Tibial nerve (tissue), 4 donors: Measurements from ENCODE around the gene LCE1F. TPM values are rescaled to one million over a fixed set of nuclear protein-coding genes. Genes with fewer than 3 reads are reported as not detected.

ENCODE experiments used
- DNase-seq, 2 donors: peaks; one replicate each; pipeline ENCODE4 v3.0.0-alpha.2; 2019; ENCODE audit warnings: low spot score in 2 of 2
- H3K27ac ChIP-seq, 4 donors: fragments of 200-600 bp; sonication (generic) in 3 of 4; one replicate each; pipeline ENCODE4 v1.5.1; 2017 to 2019; ENCODE audit warnings: mild to moderate bottlenecking in 1 of 4
- H3K27me3 ChIP-seq, 2 donors: fragments of 200-600 bp; sonication (generic) in 1 of 2; one replicate each; pipeline versions ENCODE4 v1.5.1 to v1.6.0; 2017 to 2019
- H3K36me3 ChIP-seq, 3 donors: fragments of 200-600 bp; sonication (generic); one replicate each; pipeline ENCODE4 v1.5.1; 2018 to 2019
- H3K4me1 ChIP-seq, 4 donors: fragments of 200-600 bp; sonication (generic) in 3 of 4; one replicate each; pipeline ENCODE4 v1.5.1; 2017 to 2019
- H3K4me3 ChIP-seq, 4 donors: fragments of 200-600 bp; sonication (generic) in 3 of 4; one replicate each; pipeline ENCODE4 v1.5.1; 2017 to 2019; ENCODE audit warnings: mild to moderate bottlenecking in 1 of 4, moderate library complexity in 1 of 4
- H3K9me3 ChIP-seq, 4 donors: fragments of 200-600 bp; sonication (generic) in 3 of 4; one replicate each; pipeline ENCODE4 v1.5.1; 2017 to 2019
- EP300 ChIP-seq, 2 donors: sonication (generic); formaldehyde crosslinking; IDR thresholded peaks; one replicate each; pipeline ENCODE4 v1.6.1; 2017; ENCODE audit warnings: antibody characterized with exemption in 2 of 2, mild to moderate bottlenecking in 1 of 2
- POLR2A ChIP-seq, 2 donors: fragments of 450-650 bp; IDR thresholded peaks; one replicate each; pipeline ENCODE4 v1.6.1; 2017; ENCODE audit warnings: antibody characterized with exemption in 2 of 2, mild to moderate bottlenecking in 2 of 2, moderate library complexity in 2 of 2
- WGBS, 2 donors: methylation state at CpG; one replicate each; pipeline ENCODE4 v1.1.5; 2018; 5-methylcytosine and 5-hydroxymethylcytosine counted together
- total RNA-seq, 4 donors: library from RNA; depleted of rRNA; stranded (reverse); fragments of >200 nt; gene quantifications; one replicate each; pipeline ENCODE4 v1.1.0, GENCODE V29; 2016
- TF ChIP-seq, protein P1 (sequence below), 5 experiments: fragments of 200-600 bp in 3 of 5; fragments of 450-650 bp in 2 of 5; sonication (generic) in 3 of 5; IDR thresholded peaks; one replicate each; pipeline ENCODE4 v1.5.1; 2016 to 2019; ENCODE audit warnings: antibody characterized with exemption in 5 of 5, mild to moderate bottlenecking in 3 of 5, moderate library complexity in 2 of 5

LCE1F gene
- total RNA-seq, 4 donors from 2014 or later = not detected

DNA sequence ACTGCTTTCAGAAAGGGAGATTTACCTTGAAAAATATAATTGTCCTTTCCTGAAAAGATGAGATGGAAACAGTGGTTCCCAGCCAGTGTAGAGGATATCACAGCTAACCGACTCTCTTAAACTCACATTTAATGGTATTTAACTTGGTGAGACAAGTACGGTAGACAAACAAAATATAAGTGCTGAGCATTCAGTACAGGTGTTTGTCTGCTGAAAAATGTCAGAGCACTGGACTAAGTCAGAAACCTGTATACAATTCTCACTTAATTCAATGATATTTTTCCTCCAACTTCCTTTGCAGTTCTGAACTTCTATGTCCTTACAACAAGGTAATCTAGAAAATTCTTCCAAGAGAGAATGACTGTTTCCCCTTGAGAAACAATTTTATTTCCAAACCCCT lies 36.7 kb downstream of the LCE1F start, which contains the start of gene LCE1B:
TSS of gene LCE1B (plus strand) at position 301 of the 400 bp plus-strand sequence. CDS start 476 bp downstream, outside the sequence.
- H3K27me3 ChIP-seq = no peaks in the 10 kb centered on the region
- H3K4me3 ChIP-seq = no peak within 1 kb of the TSS
- H3K4me1 ChIP-seq = no peaks in the 10 kb centered on the region
- 91 to 96% methylated on average over 2 of the region's 2 CpGs for WGBS, 2 donors
- H3K9me3 ChIP-seq = no peaks in the 10 kb centered on the region
- DNase-seq = no peak
- TF ChIP-seq EP300 (IDR thresholded peaks at IDR 0.05) = no peak
- TF ChIP-seq, protein P1, sequence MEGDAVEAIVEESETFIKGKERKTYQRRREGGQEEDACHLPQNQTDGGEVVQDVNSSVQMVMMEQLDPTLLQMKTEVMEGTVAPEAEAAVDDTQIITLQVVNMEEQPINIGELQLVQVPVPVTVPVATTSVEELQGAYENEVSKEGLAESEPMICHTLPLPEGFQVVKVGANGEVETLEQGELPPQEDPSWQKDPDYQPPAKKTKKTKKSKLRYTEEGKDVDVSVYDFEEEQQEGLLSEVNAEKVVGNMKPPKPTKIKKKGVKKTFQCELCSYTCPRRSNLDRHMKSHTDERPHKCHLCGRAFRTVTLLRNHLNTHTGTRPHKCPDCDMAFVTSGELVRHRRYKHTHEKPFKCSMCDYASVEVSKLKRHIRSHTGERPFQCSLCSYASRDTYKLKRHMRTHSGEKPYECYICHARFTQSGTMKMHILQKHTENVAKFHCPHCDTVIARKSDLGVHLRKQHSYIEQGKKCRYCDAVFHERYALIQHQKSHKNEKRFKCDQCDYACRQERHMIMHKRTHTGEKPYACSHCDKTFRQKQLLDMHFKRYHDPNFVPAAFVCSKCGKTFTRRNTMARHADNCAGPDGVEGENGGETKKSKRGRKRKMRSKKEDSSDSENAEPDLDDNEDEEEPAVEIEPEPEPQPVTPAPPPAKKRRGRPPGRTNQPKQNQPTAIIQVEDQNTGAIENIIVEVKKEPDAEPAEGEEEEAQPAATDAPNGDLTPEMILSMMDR (IDR thresholded peaks at IDR 0.05) = no peak
- TF ChIP-seq POLR2A (IDR thresholded peaks at IDR 0.05) = no peak
- no peak within 1 kb of the TSS for H3K27ac ChIP-seq
- no peaks in the 10 kb centered on the region for H3K36me3 ChIP-seq

DNA sequence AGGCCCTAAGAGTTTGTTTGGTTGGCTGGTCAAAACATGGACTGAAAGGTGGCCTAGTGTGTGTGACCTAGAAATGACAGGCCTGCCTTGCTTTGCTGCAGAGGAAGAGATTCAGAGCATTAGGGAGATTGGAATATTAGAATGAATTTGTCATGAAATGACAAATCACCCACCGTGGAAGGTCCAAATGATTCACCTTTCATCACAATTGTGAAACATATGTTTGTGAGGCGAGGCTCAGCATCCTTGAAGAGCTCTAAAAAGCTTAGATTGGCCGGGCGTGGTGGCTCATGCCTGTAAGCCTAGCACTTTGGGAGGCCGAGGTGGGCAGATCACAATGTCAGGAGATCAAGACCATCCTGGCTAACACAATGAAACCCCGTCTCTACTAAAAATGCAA lies 42.4 kb downstream of the LCE1F start:
- no peak overlapping the region for H3K4me3 ChIP-seq
- WGBS, 2 donors = 79 to 92% methylated on average over 6 of the region's 6 CpGs
- H3K4me1 ChIP-seq = no peaks in the 10 kb centered on the region
- no peaks in the 10 kb centered on the region for H3K36me3 ChIP-seq
- TF ChIP-seq POLR2A (IDR thresholded peaks at IDR 0.05) (no peak), EP300 (IDR thresholded peaks at IDR 0.05) (no peak)
- TF ChIP-seq, protein P1 (IDR thresholded peaks at IDR 0.05) = no peak
- no peaks in the 10 kb centered on the region for H3K9me3 ChIP-seq
- DNase-seq = no peak
- H3K27ac ChIP-seq = no peak overlapping the region
- no peaks in the 10 kb centered on the region for H3K27me3 ChIP-seq

DNA sequence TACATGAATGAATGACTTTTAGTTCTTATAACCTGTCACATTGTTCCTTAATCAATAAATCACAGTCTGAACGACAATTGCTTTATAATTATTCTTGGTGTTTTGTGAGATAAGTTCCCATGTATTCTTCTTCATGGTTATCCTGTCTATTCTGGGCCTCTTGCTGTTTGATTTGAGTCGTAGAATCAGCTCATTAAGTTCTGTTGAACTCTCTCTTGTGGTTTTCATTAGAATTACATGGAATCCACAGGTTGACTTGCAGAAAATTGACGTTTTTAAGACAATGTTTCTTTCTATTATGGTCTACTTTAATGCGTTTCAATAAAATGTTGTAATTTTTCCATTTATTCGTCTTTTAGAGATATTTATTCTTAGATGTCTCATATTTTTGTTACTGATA lies 48.4 kb downstream of the LCE1F start:
- H3K36me3 ChIP-seq = no peaks in the 10 kb centered on the region
- H3K9me3 ChIP-seq = no peaks in the 10 kb centered on the region
- DNase-seq = no peak
- no peak for TF ChIP-seq EP300 (IDR thresholded peaks at IDR 0.05)
- TF ChIP-seq, protein P1 (IDR thresholded peaks at IDR 0.05) = no peak
- TF ChIP-seq POLR2A (IDR thresholded peaks at IDR 0.05) = no peak
- H3K4me1 ChIP-seq = no peaks in the 10 kb centered on the region
- no peak overlapping the region for H3K27ac ChIP-seq
- no peak overlapping the region for H3K4me3 ChIP-seq
- 38 to 48% methylated on average over 5 of the region's 5 CpGs for WGBS, 2 donors
- no peaks in the 10 kb centered on the region for H3K27me3 ChIP-seq

DNA sequence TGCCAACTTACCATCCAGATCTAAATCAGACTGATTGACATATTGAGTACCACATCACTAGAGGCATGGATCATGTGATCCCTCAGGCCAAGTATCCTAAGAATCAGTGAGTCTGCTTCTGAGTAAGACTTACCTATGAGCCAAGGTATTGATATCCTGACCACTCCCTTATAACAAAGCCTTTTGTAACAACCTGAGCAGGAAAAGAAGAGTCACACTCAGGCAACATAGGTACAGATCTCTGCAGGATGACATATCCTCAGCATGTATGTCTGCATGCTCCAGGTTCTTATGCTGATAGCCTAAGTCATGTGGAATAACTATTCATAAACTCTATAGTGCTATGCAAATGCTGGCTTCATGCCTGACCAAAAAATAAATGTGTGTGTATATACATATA lies 50.0 kb downstream of the LCE1F start:
- Histone ChIP-seq H3K9me3 (no peaks in the 10 kb centered on the region), H3K4me3 (no peak overlapping the region), H3K27ac (no peak overlapping the region), H3K36me3 (no peaks in the 10 kb centered on the region), H3K4me1 (no peaks in the 10 kb centered on the region), H3K27me3 (no peaks in the 10 kb centered on the region)
- no peak for DNase-seq
- TF ChIP-seq, protein P1 (IDR thresholded peaks at IDR 0.05) = no peak
- TF ChIP-seq POLR2A (IDR thresholded peaks at IDR 0.05) (no peak), EP300 (IDR thresholded peaks at IDR 0.05) (no peak)

Other genes starting within 250 kb of the LCE1F start
- not detected for gene LCE3E, start 208.4 kb upstream of the LCE1F start, total RNA-seq
- not detected for gene LCE3D, start 194.6 kb upstream of the LCE1F start, total RNA-seq
- not detected for gene LCE3C, start 174.9 kb upstream of the LCE1F start, total RNA-seq
- gene LCE3B, start 161.3 kb upstream of the LCE1F start, total RNA-seq = not detected
- not detected for gene LCE3A, start 152.0 kb upstream of the LCE1F start, total RNA-seq
- gene LCE2D, start 111.8 kb upstream of the LCE1F start, total RNA-seq = not detected
- not detected for gene LCE2C, start 99.9 kb upstream of the LCE1F start, total RNA-seq
- gene LCE2B, start 89.0 kb upstream of the LCE1F start, total RNA-seq = not detected
- gene LCE2A, start 76.8 kb upstream of the LCE1F start, total RNA-seq = not detected
- not detected for gene LCE4A, start 67.0 kb upstream of the LCE1F start, total RNA-seq
- not detected for gene KPRP, start 17.1 kb upstream of the LCE1F start, total RNA-seq
- not detected for gene LCE1E, start 11.1 kb downstream of the LCE1F start, total RNA-seq
- not detected for gene LCE1D, start 21.6 kb downstream of the LCE1F start, total RNA-seq
- gene LCE1C, start 31.5 kb downstream of the LCE1F start, total RNA-seq = not detected
- not detected for gene LCE1B, start 36.8 kb downstream of the LCE1F start, total RNA-seq
- gene LCE1A, start 52.3 kb downstream of the LCE1F start, total RNA-seq = not detected
- not detected for gene LCE6A, start 67.7 kb downstream of the LCE1F start, total RNA-seq
- not detected for gene LCE7A, start 84.9 kb downstream of the LCE1F start, total RNA-seq
- gene SMCP, start 103.2 kb downstream of the LCE1F start, total RNA-seq = not detected
- gene IVL, start 133.4 kb downstream of the LCE1F start, total RNA-seq = not detected
- not detected for gene SPRR5, start 172.1 kb downstream of the LCE1F start, total RNA-seq
- not detected for gene SPRR4, start 195.5 kb downstream of the LCE1F start, total RNA-seq
- not detected for gene SPRR1A, start 208.9 kb downstream of the LCE1F start, total RNA-seq
- gene SPRR3, start 226.6 kb downstream of the LCE1F start, total RNA-seq = not detected